NCI-H1105 treated with DMSO at 0.1 percent for 48 hours (cell line): ENCODE results near the gene FAM174C.

Experiments used
- DNase-seq: peaks from one replicate; lab custom pipeline; 2025; lab: John Stamatoyannopoulos, UW

Gene FAM174C

DNA sequence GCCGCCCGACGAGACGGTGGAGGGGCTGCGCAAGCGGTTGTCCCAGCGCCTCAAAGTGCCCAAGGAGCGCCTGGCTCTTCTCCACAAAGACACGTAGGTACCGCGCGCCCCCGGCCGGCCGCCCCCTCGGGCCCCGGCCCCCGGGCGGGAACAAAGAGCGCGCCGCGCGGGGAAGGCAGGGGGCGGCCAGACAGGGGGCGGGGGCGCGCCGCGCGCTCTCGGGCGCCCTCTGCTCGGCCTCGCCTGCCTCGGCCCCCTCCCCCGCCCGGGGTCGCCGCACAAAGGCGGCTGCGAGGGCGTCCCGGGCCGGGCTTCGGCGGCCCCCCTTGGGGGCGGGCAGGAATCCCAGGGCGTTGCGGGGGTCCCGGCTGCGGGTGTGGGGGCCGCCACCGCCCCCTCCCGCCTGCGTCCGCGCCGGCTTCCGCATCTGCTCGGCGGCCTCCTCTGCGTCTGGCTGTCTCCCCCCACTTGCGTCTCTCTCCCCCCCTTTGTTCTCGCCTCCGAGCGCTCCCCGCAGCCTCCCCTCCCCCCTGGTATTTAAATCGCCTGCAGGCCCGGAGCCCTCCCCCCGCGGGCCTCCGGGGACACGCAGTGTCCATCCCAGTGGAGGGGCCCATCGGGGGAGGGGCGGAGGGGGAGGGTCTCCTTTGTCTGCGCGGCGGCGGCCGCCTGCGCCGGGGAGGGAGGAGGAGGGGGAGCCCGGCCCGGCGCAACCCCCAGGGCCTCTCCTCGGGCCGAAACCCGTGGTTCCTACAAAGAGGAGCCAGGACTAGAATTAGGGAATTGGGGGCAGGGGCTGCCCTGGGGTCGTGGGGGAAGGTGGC, 24.7 kb upstream of the FAM174C start:
- DNase-seq = peak; percentile 52

GRCh38 chr19:1251330-1252220, 23.8 kb upstream of the FAM174C start:
- no peak for DNase-seq

DNA sequence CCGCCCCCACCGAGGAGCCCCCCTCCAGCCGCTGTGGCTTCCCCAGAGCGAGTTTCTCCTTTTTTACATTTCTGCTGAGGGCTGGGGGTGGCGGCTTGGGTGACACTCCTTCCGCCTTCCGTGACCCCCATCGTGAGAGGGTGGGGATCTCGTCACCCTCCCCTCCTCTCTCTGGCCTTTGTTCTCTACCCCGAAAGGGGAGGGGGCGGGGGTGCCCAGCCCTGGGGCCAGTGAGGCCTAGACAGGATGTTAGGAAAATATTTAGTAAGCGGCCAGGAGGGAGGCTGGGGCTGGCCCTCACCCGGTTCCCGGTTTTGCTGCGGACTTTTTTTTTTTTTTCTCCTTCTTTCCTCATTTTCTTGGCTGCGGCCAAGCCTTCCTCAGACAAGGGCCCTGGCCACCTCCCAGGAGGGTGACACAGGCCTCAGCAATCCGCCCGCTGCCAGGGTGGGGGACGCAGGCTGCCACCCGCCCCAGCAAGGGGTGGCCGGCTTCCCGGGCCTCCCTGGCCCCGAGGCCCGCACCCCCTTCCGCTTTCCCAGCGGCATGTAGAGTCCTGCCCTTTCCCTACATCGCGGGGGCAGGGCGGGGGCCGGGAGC, 23.0 kb upstream of the FAM174C start:
- no peak for DNase-seq

DNA sequence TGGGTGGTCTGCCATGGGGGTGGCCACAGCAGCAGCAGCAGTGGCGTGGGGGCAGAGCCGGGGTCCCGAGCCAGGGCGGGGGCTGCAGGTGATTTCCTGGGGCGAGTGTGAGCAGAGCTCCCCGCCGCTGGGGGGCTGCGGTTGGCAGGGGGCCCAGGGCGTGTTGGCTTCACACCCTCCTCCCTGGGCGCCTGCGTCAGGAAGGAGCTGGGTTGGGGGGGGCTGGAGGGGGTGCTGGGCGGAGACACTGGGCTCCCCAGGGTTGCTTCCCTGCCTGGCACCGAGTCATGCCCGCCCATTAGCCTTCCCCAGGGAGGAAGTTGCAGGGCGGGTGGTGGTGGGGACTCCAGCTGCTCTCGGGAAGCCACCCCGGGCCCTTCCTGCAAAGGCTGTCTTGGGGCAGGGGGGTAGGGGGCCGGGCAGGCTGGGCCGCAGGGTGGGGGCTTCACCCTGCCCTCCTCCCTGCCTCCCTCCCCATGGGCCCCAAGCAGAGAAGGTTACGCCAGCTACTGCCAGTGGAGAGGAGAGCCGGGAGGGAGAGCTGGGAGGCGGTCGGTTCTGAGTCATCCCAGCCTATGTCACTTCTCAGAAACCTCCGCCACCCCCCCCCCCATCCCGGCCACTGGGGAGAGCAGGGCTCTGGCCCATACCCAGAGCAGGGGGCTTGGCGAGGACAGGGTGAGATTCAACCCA, 22.4 kb upstream of the FAM174C start:
- no peak for DNase-seq

DNA sequence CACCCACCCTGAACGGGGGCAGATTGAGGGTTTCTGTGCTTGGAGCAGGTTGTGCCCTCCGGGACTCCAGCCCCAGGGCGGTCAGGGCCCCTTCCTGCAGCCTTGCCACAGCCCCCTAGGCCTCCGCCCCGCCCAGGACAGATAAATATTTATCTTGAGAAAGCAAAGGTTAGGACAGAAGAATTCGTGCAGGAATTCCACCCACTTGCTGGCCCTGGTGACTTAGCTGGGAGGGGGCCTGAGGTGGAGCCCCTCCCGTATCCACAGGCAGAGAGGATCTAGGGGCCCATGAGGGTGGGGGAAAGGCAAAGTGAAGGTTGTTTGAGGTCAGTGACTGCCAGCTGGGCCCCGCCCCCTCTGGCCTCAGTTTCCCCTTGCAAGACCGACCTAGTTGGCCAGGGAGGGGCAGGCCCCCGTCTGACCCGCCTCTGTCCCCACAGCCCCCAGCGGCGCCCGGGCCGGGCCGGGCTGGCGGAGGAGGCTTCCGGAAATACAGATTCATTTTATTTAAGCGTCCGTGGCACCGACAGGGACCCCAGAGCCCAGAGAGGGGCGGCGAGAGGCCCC, 21.7 kb upstream of the FAM174C start:
- no peak for DNase-seq

- DNase-seq = no peak
Observed at GRCh38 chr19:1254081-1254527, 21.2 kb upstream of the FAM174C start.

GRCh38 chr19:1254530-1255185, 20.7 kb upstream of the FAM174C start:
- no peak for DNase-seq

DNA sequence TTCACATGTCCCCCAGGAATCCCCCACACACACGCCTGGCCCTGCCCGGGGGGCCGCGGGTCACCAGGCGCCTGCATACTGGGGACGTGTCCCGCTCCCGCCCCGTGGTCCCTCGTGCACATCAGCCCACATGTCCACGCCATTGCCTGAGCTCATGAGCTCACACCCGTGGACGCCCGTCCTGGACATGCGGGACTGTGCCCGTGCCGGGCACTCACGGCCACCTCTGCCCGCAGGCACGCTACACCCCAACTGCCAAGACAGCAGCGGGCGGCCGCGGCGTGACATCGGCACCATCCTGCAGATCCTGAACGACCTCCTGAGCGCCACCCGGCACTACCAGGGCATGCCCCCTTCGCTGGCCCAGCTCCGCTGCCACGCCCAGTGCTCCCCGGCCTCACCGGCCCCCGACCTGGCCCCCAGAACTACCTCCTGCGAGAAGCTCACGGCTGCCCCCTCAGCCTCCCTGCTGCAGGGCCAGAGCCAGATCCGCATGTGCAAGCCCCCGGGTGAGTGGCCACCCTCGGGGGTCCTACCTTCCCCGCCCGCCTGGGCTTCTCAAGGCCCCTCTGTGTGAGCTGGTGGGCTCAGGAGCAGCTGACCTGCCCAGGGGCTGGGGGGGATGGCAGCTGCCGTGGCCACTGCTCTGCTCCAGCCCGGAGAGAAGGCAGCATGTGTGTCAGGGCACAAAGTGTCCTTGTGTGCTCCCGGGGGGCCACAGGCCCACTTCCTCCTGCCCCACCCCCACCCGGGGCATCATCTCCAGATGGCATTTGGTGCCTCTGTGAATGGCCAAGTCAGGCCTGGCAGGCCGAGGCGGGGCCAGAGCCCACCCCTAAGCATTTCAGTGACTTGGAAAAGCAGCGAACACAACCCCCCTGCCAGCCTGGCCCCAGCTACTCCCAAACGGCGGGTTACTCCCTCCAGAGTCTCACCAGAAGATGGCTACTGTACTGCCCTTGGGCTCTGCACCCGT, 19.9 kb upstream of the FAM174C start:
- DNase-seq = no peak

GRCh38 chr19:1256646-1257474, 18.5 kb upstream of the FAM174C start:
- no peak for DNase-seq

DNA sequence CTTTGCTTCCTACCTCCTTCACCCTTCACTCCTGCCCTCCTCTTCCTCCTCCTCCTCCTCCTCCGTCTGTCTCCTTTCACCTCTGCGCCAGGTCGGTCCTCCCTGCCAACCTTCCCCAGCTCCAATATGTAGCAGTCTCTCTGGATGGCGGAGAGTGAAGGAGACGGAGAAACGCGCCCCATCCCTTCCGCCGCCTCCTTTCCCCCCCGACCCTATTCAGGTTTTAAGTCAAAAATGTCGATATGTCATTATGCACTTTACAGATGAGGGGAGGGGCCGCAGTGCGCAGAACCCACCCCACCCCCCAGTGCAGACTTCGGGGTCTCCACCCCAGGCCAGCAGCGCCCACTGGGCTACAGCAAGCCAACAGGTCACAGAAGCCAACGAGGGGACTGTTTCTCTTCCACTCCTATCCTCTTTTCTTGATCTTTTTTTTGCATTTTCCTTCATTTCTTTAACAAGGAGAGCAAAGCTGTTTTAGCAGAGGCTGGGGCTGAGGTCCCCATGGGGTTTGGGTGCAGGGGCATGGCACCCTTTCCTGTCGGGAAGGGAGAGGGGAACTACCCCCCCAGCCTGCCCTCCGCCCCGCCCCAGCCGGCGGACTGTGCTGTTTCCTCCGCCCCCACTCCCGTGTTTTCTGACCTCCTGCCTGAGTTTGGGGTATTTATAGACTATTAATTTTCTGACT, 17.7 kb upstream of the FAM174C start:
- no peak for DNase-seq

- DNase-seq = no peak
Observed at GRCh38 chr19:1258163-1258492, 17.2 kb upstream of the FAM174C start.

- DNase-seq = no peak
Observed at GRCh38 chr19:1258707-1259205, 16.6 kb upstream of the FAM174C start.

DNA sequence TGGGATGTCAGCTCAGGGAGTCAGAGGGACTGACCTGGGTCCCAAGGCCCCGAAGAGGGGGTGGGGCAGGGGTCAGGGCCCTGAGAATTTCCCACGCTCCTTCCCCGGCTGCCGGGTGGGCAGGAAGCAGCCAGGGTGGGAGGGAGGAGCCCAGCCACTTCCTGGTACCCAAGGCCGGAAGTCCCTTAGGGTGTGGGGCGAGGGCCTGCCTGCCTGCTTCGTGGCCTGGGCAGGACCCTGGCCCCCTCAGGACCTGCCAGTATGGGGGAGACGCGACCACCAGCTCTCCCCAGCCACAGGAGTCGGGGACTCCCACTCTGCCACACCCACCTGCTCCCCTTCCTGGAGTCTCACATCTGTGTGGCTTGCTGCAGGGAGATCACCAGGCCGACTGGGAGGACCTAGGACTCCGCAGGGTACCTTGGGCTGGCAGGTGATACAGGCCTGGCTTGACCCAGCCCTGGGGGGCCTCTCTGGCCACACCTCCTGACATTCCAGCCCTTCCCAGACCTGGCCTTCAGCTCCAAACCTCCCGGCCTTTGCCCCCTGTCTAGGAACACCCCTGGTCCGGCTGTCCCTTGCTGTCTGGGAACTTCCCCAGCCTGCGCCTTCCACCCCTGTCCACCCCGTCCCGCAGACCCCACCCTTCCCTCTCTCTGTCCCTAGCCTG, 16.0 kb upstream of the FAM174C start:
- no peak for DNase-seq

- no peak for DNase-seq
Observed at GRCh38 chr19:1259876-1260748, 15.2 kb upstream of the FAM174C start.

- peak; percentile 96 for DNase-seq
Observed at GRCh38 chr19:1260749-1261537, 14.4 kb upstream of the FAM174C start.

GRCh38 chr19:1261538-1261797, 13.9 kb upstream of the FAM174C start:
- no peak for DNase-seq
